ENCODE data around the gene DNAI1. TPM values are rescaled to one million over a fixed set of nuclear protein-coding genes. Genes with fewer than 3 reads are reported as not detected.
A peak's percentile ranks its signal among the peaks of the same experiment; 100 is the strongest.

The DNAI1 gene
- total RNA-seq, 1 experiment from 2014 or later: not detected

- DNase-seq (ENCODE audit: low read depth): no peak
These were observed 82.9 kb downstream of the DNAI1 start for GRCh38 chr9:34541540-34541939.

GRCh38 chr9:34544035-34544434, 85.4 kb downstream of the DNAI1 start:
- DNase-seq (ENCODE audit: low read depth): no peak

- DNase-seq (ENCODE audit: low read depth): no peak
These were observed 86.9 kb downstream of the DNAI1 start for GRCh38 chr9:34545497-34545896.

GRCh38 chr9:34546102-34546833, 87.7 kb downstream of the DNAI1 start:
- DNase-seq (ENCODE audit: low read depth): no peak

- DNase-seq (ENCODE audit: low read depth): peak; percentile 83
These were observed 88.5 kb downstream of the DNAI1 start for GRCh38 chr9:34546834-34547827.

GRCh38 chr9:34547960-34548611, 89.5 kb downstream of the DNAI1 start:
- DNase-seq (ENCODE audit: low read depth): peak; percentile 75

- DNase-seq (ENCODE audit: low read depth): no peak
These were observed 90.8 kb downstream of the DNAI1 start for GRCh38 chr9:34549407-34549732.

GRCh38 chr9:34550016-34550680, 91.5 kb downstream of the DNAI1 start:
- DNase-seq (ENCODE audit: low read depth): no peak

GRCh38 chr9:34550681-34551270, 92.2 kb downstream of the DNAI1 start:
- no peak for DNase-seq (ENCODE audit: low read depth)

GRCh38 chr9:34551751-34552605, 93.4 kb downstream of the DNAI1 start:
- no peak for DNase-seq (ENCODE audit: low read depth)

- no peak for DNase-seq (ENCODE audit: low read depth)
These were observed 94.0 kb downstream of the DNAI1 start for GRCh38 chr9:34552606-34552981.

GRCh38 chr9:34552986-34553385, 94.4 kb downstream of the DNAI1 start:
- no peak for DNase-seq (ENCODE audit: low read depth)

GRCh38 chr9:34553511-34554021, 95.0 kb downstream of the DNAI1 start:
- DNase-seq (ENCODE audit: low read depth): no peak

GRCh38 chr9:34554211-34555001, 95.8 kb downstream of the DNAI1 start:
- DNase-seq (ENCODE audit: low read depth): peak; percentile 64

GRCh38 chr9:34555002-34555348, 96.4 kb downstream of the DNAI1 start:
- no peak for DNase-seq (ENCODE audit: low read depth)

GRCh38 chr9:34555500-34555899, 96.9 kb downstream of the DNAI1 start:
- DNase-seq (ENCODE audit: low read depth): no peak

GRCh38 chr9:34555936-34556525, 97.4 kb downstream of the DNAI1 start:
- DNase-seq (ENCODE audit: low read depth): no peak

GRCh38 chr9:34556949-34557348, 98.3 kb downstream of the DNAI1 start:
- DNase-seq (ENCODE audit: low read depth): no peak
